Upper lobe of left lung (tissue), 6 donors: Measurements from ENCODE around the gene IL12RB2. TPM values are rescaled to one million over a fixed set of nuclear protein-coding genes. Genes with fewer than 3 reads are reported as not detected.

Experiments
- ATAC-seq, 2 donors: fragments of 200-7000 bp; cut with Tn5 transposase; one replicate each; pipeline ENCODE4 v1.9.1; 2022; ENCODE audit warnings: mild to moderate bottlenecking in 2 of 2, moderate library complexity in 2 of 2; ENCODE audit not compliant: low FRiP score in 2 of 2
- DNase-seq, 2 donors: peaks; one replicate each; pipeline ENCODE4 v3.0.0-alpha.2; 2019 to 2020
- H3K27ac ChIP-seq, 4 donors: fragments of 200-600 bp; sonication (generic); one replicate each; pipeline ENCODE4 v1.5.1; 2016 to 2019
- H3K27me3 ChIP-seq, 4 donors: fragments of 200-600 bp; sonication (generic); one replicate each; pipeline ENCODE4 v1.5.1; 2017 to 2019
- H3K36me3 ChIP-seq, 4 donors: fragments of 200-600 bp; sonication (generic); one replicate each; pipeline ENCODE4 v1.5.1; 2016 to 2019
- H3K4me1 ChIP-seq, 4 donors: fragments of 200-600 bp; sonication (generic); one replicate each; pipeline ENCODE4 v1.5.1; 2018 to 2019
- H3K4me3 ChIP-seq, 4 donors: fragments of 200-600 bp; sonication (generic); one replicate each; pipeline ENCODE4 v1.5.1; 2017 to 2019; ENCODE audit warnings: mild to moderate bottlenecking in 2 of 4, moderate library complexity in 1 of 4
- H3K9me3 ChIP-seq, 4 donors: fragments of 200-600 bp; sonication (generic); one replicate each; pipeline ENCODE4 v1.5.1; 2018 to 2019
- CTCF ChIP-seq, 6 experiments: fragments of 450-650 bp in 4 of 6; fragments of 200-600 bp in 2 of 6; sonication (generic) in 2 of 6; IDR thresholded peaks; one replicate each; pipeline ENCODE4 v1.5.1; 2016 to 2019; ENCODE audit warnings: antibody characterized with exemption in 6 of 6
- EP300 ChIP-seq, 4 donors: sonication (generic); formaldehyde crosslinking; IDR thresholded peaks; one replicate each; pipeline ENCODE4 v1.5.1; 2017; ENCODE audit warnings: antibody characterized with exemption in 4 of 4, control low read depth in 2 of 4
- POLR2A ChIP-seq, 4 donors: fragments of 450-650 bp; IDR thresholded peaks; one replicate each; pipeline ENCODE4 v1.5.1; 2016 to 2017; ENCODE audit warnings: antibody characterized with exemption in 4 of 4, mild to moderate bottlenecking in 2 of 4
- POLR2AphosphoS5 ChIP-seq, 2 donors: sonication (generic); formaldehyde crosslinking; IDR thresholded peaks; one replicate each; pipeline ENCODE4 v1.5.1; 2017; ENCODE audit warnings: antibody characterized with exemption in 2 of 2
- WGBS, 2 donors: methylation state at CpG; one replicate each; pipeline ENCODE4 v1.1.5; 2017 to 2018; 5-methylcytosine and 5-hydroxymethylcytosine counted together
- total RNA-seq, 6 donors: library from RNA; depleted of rRNA in 4 of 6; stranded (reverse); fragments of >200 nt in 4 of 6; gene quantifications; one replicate each; pipeline versions ENCODE4 v1.1.0 to v1.2.1, GENCODE V29; 2016 to 2021
- donor health status: DM: no; HTN: no; CAD: no; lungs with moderate emphysema.
- donor health status: DM: no; HTN: yes; CAD: no; lungs with severe emphysema.

IL12RB2 gene
- total RNA-seq, 6 donors from 2014 or later, result 0.33 to 1.6 (median 0.74) TPM; not detected in 1

- no peaks in the 10 kb centered on the region for H3K27me3 ChIP-seq
- H3K4me1 ChIP-seq, result no peaks in the 10 kb centered on the region
- no peak for DNase-seq
- 84 to 85% methylated on average over 8 of the region's 8 CpGs for WGBS, 2 donors
- no peak for ATAC-seq
- no peak overlapping the region for H3K27ac ChIP-seq
- no peaks in the 10 kb centered on the region for H3K9me3 ChIP-seq
- no peak overlapping the region for H3K4me3 ChIP-seq
- no peaks in the 10 kb centered on the region for H3K36me3 ChIP-seq
- no peak for TF ChIP-seq POLR2A (IDR thresholded peaks at IDR 0.05)
- TF ChIP-seq POLR2AphosphoS5 (IDR thresholded peaks at IDR 0.05), result no peak
- no peak for TF ChIP-seq CTCF (IDR thresholded peaks at IDR 0.05)
- no peak for TF ChIP-seq EP300 (IDR thresholded peaks at IDR 0.05)
These were observed 8.7 kb downstream of the IL12RB2 start for GRCh38 chr1:67316180-67316902.

- Histone ChIP-seq H3K27ac (no peak overlapping the region), H3K4me3 (no peak overlapping the region), H3K4me1 (no peaks in the 10 kb centered on the region), H3K27me3 (no peaks in the 10 kb centered on the region), H3K9me3 (no peaks in the 10 kb centered on the region), H3K36me3 (no peaks in the 10 kb centered on the region)
- DNase-seq (no peak), ATAC-seq (no peak)
- WGBS, 2 donors, result 87 to 91% methylated on average over 2 of the region's 2 CpGs
- TF ChIP-seq POLR2AphosphoS5 (IDR thresholded peaks at IDR 0.05) (no peak), CTCF (IDR thresholded peaks at IDR 0.05) (no peak), EP300 (IDR thresholded peaks at IDR 0.05) (no peak), POLR2A (IDR thresholded peaks at IDR 0.05) (no peak)
These were observed 9.2 kb downstream of the IL12RB2 start for GRCh38 chr1:67316918-67317317.

GRCh38 chr1:67317803-67318202 is 10.1 kb downstream of the IL12RB2 start:
- Histone ChIP-seq H3K4me1 (no peaks in the 10 kb centered on the region), H3K9me3 (no peaks in the 10 kb centered on the region), H3K4me3 (no peak overlapping the region), H3K27me3 (no peaks in the 10 kb centered on the region), H3K27ac (no peak overlapping the region), H3K36me3 (no peaks in the 10 kb centered on the region)
- no peak for ATAC-seq
- WGBS, 2 donors, result 79 to 88% methylated on average over 4 of the region's 4 CpGs
- TF ChIP-seq POLR2AphosphoS5 (IDR thresholded peaks at IDR 0.05), result no peak
- no peak for TF ChIP-seq POLR2A (IDR thresholded peaks at IDR 0.05)
- no peak for TF ChIP-seq EP300 (IDR thresholded peaks at IDR 0.05)
- TF ChIP-seq CTCF (IDR thresholded peaks at IDR 0.05), result no peak
- no peak for DNase-seq

GRCh38 chr1:67322442-67322841 is 14.8 kb downstream of the IL12RB2 start:
- DNase-seq, result no peak
- Histone ChIP-seq H3K27ac (no peak overlapping the region), H3K9me3 (no peaks in the 10 kb centered on the region), H3K36me3 (no peaks in the 10 kb centered on the region), H3K27me3 (no peaks in the 10 kb centered on the region), H3K4me1 (no peaks in the 10 kb centered on the region), H3K4me3 (no peak overlapping the region)
- WGBS, 2 donors, result 94 to 100% methylated on average over 1 of the region's 1 CpG
- no peak for ATAC-seq
- no peak for TF ChIP-seq POLR2AphosphoS5 (IDR thresholded peaks at IDR 0.05)
- no peak for TF ChIP-seq CTCF (IDR thresholded peaks at IDR 0.05)
- no peak for TF ChIP-seq POLR2A (IDR thresholded peaks at IDR 0.05)
- TF ChIP-seq EP300 (IDR thresholded peaks at IDR 0.05), result no peak

GRCh38 chr1:67323087-67323486 is 15.4 kb downstream of the IL12RB2 start:
- 93% methylated on average over 3 of the region's 3 CpGs for WGBS, 2 donors
- no peak for DNase-seq
- no peak overlapping the region for H3K27ac ChIP-seq

More at GRCh38 chr1:67323087-67323486, 15.4 kb downstream of the IL12RB2 start:
- H3K36me3 ChIP-seq, result no peaks in the 10 kb centered on the region
- no peaks in the 10 kb centered on the region for H3K9me3 ChIP-seq
- no peak overlapping the region for H3K4me3 ChIP-seq
- H3K27me3 ChIP-seq, result no peaks in the 10 kb centered on the region
- H3K4me1 ChIP-seq, result no peaks in the 10 kb centered on the region
- ATAC-seq, result no peak
- TF ChIP-seq CTCF (IDR thresholded peaks at IDR 0.05), result no peak
- no peak for TF ChIP-seq POLR2A (IDR thresholded peaks at IDR 0.05)
- no peak for TF ChIP-seq EP300 (IDR thresholded peaks at IDR 0.05)
- no peak for TF ChIP-seq POLR2AphosphoS5 (IDR thresholded peaks at IDR 0.05)
